DMS 273 (cell line): Measurements from ENCODE around the gene CLDN24.

Experiments used
- DNase-seq: peaks from one replicate; lab custom pipeline; 2025; ENCODE audit not compliant: unreplicated experiment; lab: John Stamatoyannopoulos, UW

Gene CLDN24

GRCh38 chr4:183323295-183323694 is 1.1 kb upstream of the CLDN24 start:
- DNase-seq: no peak

- no peak for DNase-seq
These were observed 710 bp downstream of the CLDN24 start for GRCh38 chr4:183321516-183321915.

- no peak for DNase-seq
These were observed 1.1 kb downstream of the CLDN24 start for GRCh38 chr4:183321079-183321478.

- no peak for DNase-seq
These were observed 1.8 kb downstream of the CLDN24 start, which contains the start of gene CLDN22 for GRCh38 chr4:183320211-183321059. TSS of gene CLDN22 (minus strand) at chr4:183320276. CDS start at chr4:183320218, 58 bp downstream.

- no peak for DNase-seq
These were observed 3.6 kb downstream of the CLDN24 start for GRCh38 chr4:183318656-183319055.

GRCh38 chr4:183314806-183315205 is 7.4 kb downstream of the CLDN24 start:
- no peak for DNase-seq

- no peak for DNase-seq
These were observed 7.9 kb downstream of the CLDN24 start for GRCh38 chr4:183314336-183314735.

GRCh38 chr4:183312841-183313240 is 9.4 kb downstream of the CLDN24 start:
- DNase-seq: peak; percentile 31

- DNase-seq: peak; percentile 44
These were observed 15.4 kb downstream of the CLDN24 start for GRCh38 chr4:183306811-183307210.

GRCh38 chr4:183304538-183304937 is 17.7 kb downstream of the CLDN24 start:
- no peak for DNase-seq

GRCh38 chr4:183304067-183304466 is 18.2 kb downstream of the CLDN24 start:
- no peak for DNase-seq

- DNase-seq: no peak
These were observed 18.9 kb downstream of the CLDN24 start for GRCh38 chr4:183303301-183303700.

GRCh38 chr4:183300655-183301054 is 21.6 kb downstream of the CLDN24 start:
- DNase-seq: no peak

GRCh38 chr4:183300070-183300469 is 22.2 kb downstream of the CLDN24 start:
- DNase-seq: no peak

- DNase-seq: no peak
These were observed 22.8 kb downstream of the CLDN24 start for GRCh38 chr4:183299464-183299863.

GRCh38 chr4:183297675-183298074 is 24.6 kb downstream of the CLDN24 start:
- DNase-seq: no peak

GRCh38 chr4:183295711-183296110 is 26.5 kb downstream of the CLDN24 start:
- no peak for DNase-seq

- no peak for DNase-seq
These were observed 31.2 kb downstream of the CLDN24 start for GRCh38 chr4:183291070-183291469.

GRCh38 chr4:183289688-183290087 is 32.5 kb downstream of the CLDN24 start:
- peak; percentile 2 for DNase-seq

- DNase-seq: no peak
These were observed 33.3 kb downstream of the CLDN24 start for GRCh38 chr4:183288955-183289354.

GRCh38 chr4:183287677-183288076 is 34.5 kb downstream of the CLDN24 start:
- no peak for DNase-seq

- no peak for DNase-seq
These were observed 34.9 kb downstream of the CLDN24 start for GRCh38 chr4:183287309-183287659.
